Stimulated activated CD8-positive, alpha-beta memory T cell treated with anti-CD3 and anti-CD28 coated beads, Interleukin-7, amount 100 ng/mL, for 1 hour (primary cell): ENCODE measurements around the gene DALRD3.

Source experiments
- DNase-seq, 2 donors: peaks; one replicate each; pipeline ENCODE4 v3.0.0-alpha.2; 2020; ENCODE audit warnings: low read depth in 2 of 2

Gene DALRD3

GRCh38 chr3:48980295-48980694 is 38.1 kb downstream of the DALRD3 start:
- no peak for DNase-seq

- DNase-seq = no peak
Observed at GRCh38 chr3:48979451-48979850, 38.9 kb downstream of the DALRD3 start.

- DNase-seq = no peak
Observed at GRCh38 chr3:48974076-48974864, 44.1 kb downstream of the DALRD3 start.

GRCh38 chr3:48970586-48970985 is 47.8 kb downstream of the DALRD3 start:
- no peak for DNase-seq

- DNase-seq = no peak
Observed at GRCh38 chr3:48966876-48967361, 51.5 kb downstream of the DALRD3 start.

- DNase-seq = no peak
Observed at GRCh38 chr3:48966367-48966766, 52.0 kb downstream of the DALRD3 start.
